Measurements from ENCODE around the gene CCDC175. TPM values are rescaled to one million over a fixed set of nuclear protein-coding genes. Genes with fewer than 3 reads are reported as not detected.

Gene CCDC175
- total and polyA plus RNA-seq, 4 donors, result not detected

DNA sequence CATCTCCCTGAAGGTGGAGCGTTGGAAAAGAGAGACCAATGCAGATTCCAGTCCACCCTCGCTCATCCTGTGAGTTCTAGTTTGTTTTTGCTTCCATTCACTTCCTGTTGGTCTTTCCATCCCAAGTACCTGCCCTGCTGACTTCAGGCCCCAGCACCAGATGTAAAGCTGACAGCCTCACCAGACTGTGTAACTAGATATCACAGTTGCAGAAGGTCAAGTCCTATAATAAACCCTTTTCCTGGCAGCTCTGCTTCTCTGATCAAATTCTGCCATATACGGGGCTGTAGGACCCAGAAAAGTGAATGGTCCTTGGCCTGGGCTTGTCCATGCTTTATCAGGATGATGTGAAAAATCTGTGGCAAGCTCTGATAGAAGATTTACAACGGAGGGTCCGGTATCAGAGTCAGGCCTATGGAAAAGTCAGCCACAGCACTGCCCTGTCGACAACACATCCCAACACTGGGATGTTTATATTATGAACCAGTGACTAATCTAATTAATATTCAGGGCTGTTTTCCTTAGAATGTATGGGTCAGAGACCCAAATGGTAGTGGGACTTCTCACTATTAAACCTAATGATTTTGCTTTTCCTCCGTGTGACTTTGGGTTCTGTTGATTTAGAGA, 42.1 kb downstream of the CCDC175 start (continued):
- TF ChIP-seq, protein P1, sequence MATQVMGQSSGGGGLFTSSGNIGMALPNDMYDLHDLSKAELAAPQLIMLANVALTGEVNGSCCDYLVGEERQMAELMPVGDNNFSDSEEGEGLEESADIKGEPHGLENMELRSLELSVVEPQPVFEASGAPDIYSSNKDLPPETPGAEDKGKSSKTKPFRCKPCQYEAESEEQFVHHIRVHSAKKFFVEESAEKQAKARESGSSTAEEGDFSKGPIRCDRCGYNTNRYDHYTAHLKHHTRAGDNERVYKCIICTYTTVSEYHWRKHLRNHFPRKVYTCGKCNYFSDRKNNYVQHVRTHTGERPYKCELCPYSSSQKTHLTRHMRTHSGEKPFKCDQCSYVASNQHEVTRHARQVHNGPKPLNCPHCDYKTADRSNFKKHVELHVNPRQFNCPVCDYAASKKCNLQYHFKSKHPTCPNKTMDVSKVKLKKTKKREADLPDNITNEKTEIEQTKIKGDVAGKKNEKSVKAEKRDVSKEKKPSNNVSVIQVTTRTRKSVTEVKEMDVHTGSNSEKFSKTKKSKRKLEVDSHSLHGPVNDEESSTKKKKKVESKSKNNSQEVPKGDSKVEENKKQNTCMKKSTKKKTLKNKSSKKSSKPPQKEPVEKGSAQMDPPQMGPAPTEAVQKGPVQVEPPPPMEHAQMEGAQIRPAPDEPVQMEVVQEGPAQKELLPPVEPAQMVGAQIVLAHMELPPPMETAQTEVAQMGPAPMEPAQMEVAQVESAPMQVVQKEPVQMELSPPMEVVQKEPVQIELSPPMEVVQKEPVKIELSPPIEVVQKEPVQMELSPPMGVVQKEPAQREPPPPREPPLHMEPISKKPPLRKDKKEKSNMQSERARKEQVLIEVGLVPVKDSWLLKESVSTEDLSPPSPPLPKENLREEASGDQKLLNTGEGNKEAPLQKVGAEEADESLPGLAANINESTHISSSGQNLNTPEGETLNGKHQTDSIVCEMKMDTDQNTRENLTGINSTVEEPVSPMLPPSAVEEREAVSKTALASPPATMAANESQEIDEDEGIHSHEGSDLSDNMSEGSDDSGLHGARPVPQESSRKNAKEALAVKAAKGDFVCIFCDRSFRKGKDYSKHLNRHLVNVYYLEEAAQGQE (IDR thresholded peaks at IDR 0.05), result no peak

DNA sequence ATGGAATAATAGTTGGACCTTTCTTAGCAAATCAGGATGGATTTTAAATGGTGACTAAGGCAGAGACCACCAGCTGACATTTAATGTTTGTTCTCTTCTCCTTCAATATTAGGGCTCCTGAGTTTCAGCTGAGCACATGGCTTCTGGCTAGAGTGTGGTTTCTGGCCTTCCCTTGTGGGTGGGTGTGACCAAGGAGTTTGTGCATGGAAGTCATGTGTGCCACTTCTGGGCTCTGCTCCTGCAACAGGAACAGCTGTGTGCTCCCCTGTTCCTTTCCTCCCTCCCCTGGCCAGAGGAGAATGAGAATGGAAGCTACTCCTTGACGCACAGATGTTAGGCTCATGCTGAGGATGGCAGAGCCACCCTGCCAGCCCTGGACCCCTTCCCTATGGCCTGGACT, 44.2 kb downstream of the CCDC175 start:
- H3K4me1 ChIP-seq (ENCODE audit: control insufficient read depth in 4 of 4, insufficient read depth in 4 of 4, low read length in 3 of 4), result no peaks in the 10 kb centered on the region
- no peak overlapping the region for H3K4me3 ChIP-seq (ENCODE audit: low read depth in 1 of 3, low read length in 3 of 3)
- TF ChIP-seq TAF1 (conservative IDR thresholded peaks at IDR 0.05) (no peak), ZBTB33 (IDR thresholded peaks at IDR 0.05) (no peak), SP1 (IDR thresholded peaks at IDR 0.05) (no peak), FOXA1 (IDR thresholded peaks at IDR 0.05) (no peak), HNF4A (conservative IDR thresholded peaks at IDR 0.05) (no peak), JUND (IDR thresholded peaks at IDR 0.05) (no peak), FOXA2 (IDR thresholded peaks at IDR 0.05) (no peak), GABPA (IDR thresholded peaks at IDR 0.05 in 1 of 2, conservative IDR thresholded peaks at IDR 0.05 in 1 of 2) (no peak), YY1 (IDR thresholded peaks at IDR 0.05) (no peak), ATF3 (IDR thresholded peaks at IDR 0.05) (no peak), NR2F2 (IDR thresholded peaks at IDR 0.05) (no peak), EGR1 (IDR thresholded peaks at IDR 0.05; ENCODE audit: low read depth in 2 of 2) (no peak), RAD21 (IDR thresholded peaks at IDR 0.05) (no peak), RXRA (IDR thresholded peaks at IDR 0.05) (no peak), HNF4G (IDR thresholded peaks at IDR 0.05) (no peak), CTCF (IDR thresholded peaks at IDR 0.05; ENCODE audit: low read depth, low read length, missing input control) (no peak)
- TF ChIP-seq, protein P2, sequence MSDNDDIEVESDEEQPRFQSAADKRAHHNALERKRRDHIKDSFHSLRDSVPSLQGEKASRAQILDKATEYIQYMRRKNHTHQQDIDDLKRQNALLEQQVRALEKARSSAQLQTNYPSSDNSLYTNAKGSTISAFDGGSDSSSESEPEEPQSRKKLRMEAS (IDR thresholded peaks at IDR 0.05), result no peak
- TF ChIP-seq, protein P1 (IDR thresholded peaks at IDR 0.05), result no peak
- H3K9ac ChIP-seq (ENCODE audit: low read depth in 1 of 2, low read length in 2 of 2), result no peak overlapping the region
- H3K27ac ChIP-seq (ENCODE audit: low read depth in 1 of 2, low read length in 2 of 2), result no peak overlapping the region
- no peaks in the 10 kb centered on the region for H3K36me3 ChIP-seq (ENCODE audit: control insufficient read depth in 4 of 4, insufficient read depth in 3 of 4, low read depth in 1 of 4, low read length in 3 of 4)
- no peaks in the 10 kb centered on the region for H3K27me3 ChIP-seq (ENCODE audit: control insufficient read depth in 4 of 4, insufficient read depth in 4 of 4, low read length in 3 of 4)
- 97% methylated on average over 1 of the region's 1 CpG for WGBS
- DNase-seq (ENCODE audit: low spot score), result no peak
- peaks cover 0 to 4% (median 1%) of the 10 kb centered on the region in 4 donors for H3K9me3 ChIP-seq (ENCODE audit: control insufficient read depth in 4 of 4, low read length in 3 of 4)
